BE2C (cell line): ENCODE measurements around the gene BEND7.

Experiments
- DNase-seq: peaks from one replicate; pipeline ENCODE4 v3.0.0-alpha.2; 2020
- H3K27me3 ChIP-seq: fragments of 250-450 bp; sonication (Bioruptor Pico); 2 replicates; pipeline ENCODE4 v1.5.1; 2020; ENCODE audit warnings: mild to moderate bottlenecking
- H3K36me3 ChIP-seq: fragments of 250-450 bp; sonication (Bioruptor Pico); 2 replicates; pipeline ENCODE4 v1.5.1; 2020; ENCODE audit warnings: mild to moderate bottlenecking
- H3K4me1 ChIP-seq: fragments of 250-450 bp; sonication (Bioruptor Pico); 2 replicates; pipeline ENCODE4 v1.5.1; 2020
- H3K4me3 ChIP-seq: 2 replicates; pipeline ENCODE4 v1.5.1; 2011; ENCODE audit warnings: low read depth, low read length
- H3K9me3 ChIP-seq: fragments of 250-450 bp; sonication (Bioruptor Pico); 2 replicates; pipeline ENCODE4 v1.5.1; 2020
- CTCF ChIP-seq: IDR thresholded peaks from 2 replicates; pipeline ENCODE4 v1.5.1; 2012; ENCODE audit warnings: mild to moderate bottlenecking, low read depth, low read length

BEND7 gene

GRCh38 chr10:13483951-13484350 lies 44.9 kb downstream of the BEND7 start:
- DNase-seq = no peak
- Histone ChIP-seq H3K4me1 (no peaks in the 10 kb centered on the region), H3K27me3 (no peaks in the 10 kb centered on the region), H3K9me3 (no peaks in the 10 kb centered on the region), H3K36me3 (no peaks in the 10 kb centered on the region), H3K4me3 (no peak overlapping the region)
- no peak for TF ChIP-seq CTCF

- TF ChIP-seq CTCF = no peak
- Histone ChIP-seq H3K36me3 (no peaks in the 10 kb centered on the region), H3K9me3 (no peaks in the 10 kb centered on the region), H3K4me3 (no peak overlapping the region), H3K4me1 (no peaks in the 10 kb centered on the region), H3K27me3 (peaks cover under 1% of the 10 kb centered on the region; the same call in 1 of the 2 replicates)
- DNase-seq = no peak
Observed at GRCh38 chr10:13483073-13483472, 45.7 kb downstream of the BEND7 start.

- DNase-seq = no peak
- no peaks in the 10 kb centered on the region for H3K9me3 ChIP-seq
- no peak overlapping the region for H3K4me3 ChIP-seq
- TF ChIP-seq CTCF = no peak
- H3K4me1 ChIP-seq = no peaks in the 10 kb centered on the region
- H3K27me3 ChIP-seq = peaks cover 6% of the 10 kb centered on the region; the same call in 1 of the 2 replicates
- no peaks in the 10 kb centered on the region for H3K36me3 ChIP-seq
Observed at GRCh38 chr10:13481690-13482089, 47.1 kb downstream of the BEND7 start.

- DNase-seq = no peak
- Histone ChIP-seq H3K27me3 (peaks cover 6% of the 10 kb centered on the region; the same call in 1 of the 2 replicates), H3K36me3 (no peaks in the 10 kb centered on the region), H3K4me3 (no peak overlapping the region), H3K9me3 (no peaks in the 10 kb centered on the region), H3K4me1 (no peaks in the 10 kb centered on the region)
- no peak for TF ChIP-seq CTCF
Observed at GRCh38 chr10:13475124-13475523, 53.7 kb downstream of the BEND7 start.

GRCh38 chr10:13473986-13474385 lies 54.8 kb downstream of the BEND7 start:
- TF ChIP-seq CTCF = no peak
- H3K4me3 ChIP-seq = no peak overlapping the region
- H3K4me1 ChIP-seq = no peaks in the 10 kb centered on the region
- no peaks in the 10 kb centered on the region for H3K9me3 ChIP-seq
- H3K27me3 ChIP-seq = peaks cover 6% of the 10 kb centered on the region; the same call in 1 of the 2 replicates
- no peaks in the 10 kb centered on the region for H3K36me3 ChIP-seq
- no peak for DNase-seq

GRCh38 chr10:13472359-13472758 lies 56.5 kb downstream of the BEND7 start:
- Histone ChIP-seq H3K36me3 (no peaks in the 10 kb centered on the region), H3K27me3 (peaks cover 4% of the 10 kb centered on the region; the same call in 1 of the 2 replicates), H3K4me1 (no peaks in the 10 kb centered on the region), H3K4me3 (no peak overlapping the region), H3K9me3 (no peaks in the 10 kb centered on the region)
- no peak for TF ChIP-seq CTCF
- no peak for DNase-seq
